ACHN (cell line): ENCODE data around the gene RBBP8.
A peak's percentile ranks its signal among the peaks of the same experiment; 100 is the strongest.
"Not testable (repeated sequence)": the region's sequence is repeated elsewhere in the genome, so short reads cannot be mapped to it uniquely, and the experiment has no call there.

ENCODE experiments used
- DNase-seq: peaks from one replicate; pipeline ENCODE4 v3.0.0-alpha.2; 2015
- in situ Hi-C: cut with HindIII; loops from 2 replicates; pipeline ENCODE4 v1.10.0; 2017; ENCODE audit warnings: low sequenced_read_pairs, low pct_ligation_motif_present, low pct_unique_long_range_greater_than_20kb

The RBBP8 gene

GRCh38 chr18:22933206-22933965 is at the start of gene RBBP8:
TSS of gene RBBP8 (plus strand) at chr18:22933328. CDS start at chr18:22936852, 3,524 bp downstream.
- in situ Hi-C loops = no loop called here
- DNase-seq = peak; percentile 79

GRCh38 chr18:22883827-22884226 is 49.3 kb upstream of the RBBP8 start:
- in situ Hi-C loops = no loop called here

GRCh38 chr18:22885694-22886093 is 47.4 kb upstream of the RBBP8 start:
- in situ Hi-C loops = not testable (repeated sequence)
- peak; percentile 64 for DNase-seq

More at GRCh38 chr18:22883827-22884226, 49.3 kb upstream of the RBBP8 start:
- no peak for DNase-seq

GRCh38 chr18:22899421-22899820 is 33.7 kb upstream of the RBBP8 start:
- no peak for DNase-seq
- in situ Hi-C loops = no loop called here

GRCh38 chr18:22900558-22901238 is 32.4 kb upstream of the RBBP8 start:
- DNase-seq = no peak
- in situ Hi-C loops = no loop called here

GRCh38 chr18:22902093-22902492 is 31.0 kb upstream of the RBBP8 start:
- in situ Hi-C loops = no loop called here
- DNase-seq = no peak

GRCh38 chr18:22903248-22903647 is 29.9 kb upstream of the RBBP8 start:
- DNase-seq, in situ Hi-C loops: not testable (repeated sequence)

GRCh38 chr18:22912149-22912548 is 21.0 kb upstream of the RBBP8 start:
- DNase-seq = no peak
- in situ Hi-C loops = no loop called here

- in situ Hi-C loops = no loop called here
- DNase-seq = no peak
Measured at GRCh38 chr18:22912835-22913234, 20.3 kb upstream of the RBBP8 start.

GRCh38 chr18:22913861-22914260 is 19.3 kb upstream of the RBBP8 start:
- no peak for DNase-seq
- in situ Hi-C loops = no loop called here

GRCh38 chr18:22914633-22915032 is 18.5 kb upstream of the RBBP8 start:
- DNase-seq = peak; percentile 55
- in situ Hi-C loops = no loop called here

- in situ Hi-C loops = no loop called here
- DNase-seq = no peak
Measured at GRCh38 chr18:22915337-22915736, 17.8 kb upstream of the RBBP8 start.

GRCh38 chr18:22921772-22922171 is 11.4 kb upstream of the RBBP8 start:
- in situ Hi-C loops = no loop called here
- DNase-seq = no peak

- in situ Hi-C loops = no loop called here
Measured at GRCh38 chr18:22924589-22924988, 8.5 kb upstream of the RBBP8 start.

GRCh38 chr18:22926454-22926853 is 6.7 kb upstream of the RBBP8 start:
- in situ Hi-C loops = no loop called here
- DNase-seq = no peak

More at GRCh38 chr18:22924589-22924988, 8.5 kb upstream of the RBBP8 start:
- DNase-seq = no peak

GRCh38 chr18:22928339-22928738 is 4.8 kb upstream of the RBBP8 start:
- DNase-seq = no peak
- in situ Hi-C loops = no loop called here

GRCh38 chr18:22930089-22930713 is 2.9 kb upstream of the RBBP8 start:
- in situ Hi-C loops = no loop called here
- DNase-seq = peak; percentile 73

GRCh38 chr18:22932885-22933205 is 283 bp upstream of the RBBP8 start:
- no peak for DNase-seq
- in situ Hi-C loops = no loop called here

- in situ Hi-C loops = no loop called here
Measured at GRCh38 chr18:22933966-22934423, 867 bp downstream of the RBBP8 start.

More at GRCh38 chr18:22933966-22934423, 867 bp downstream of the RBBP8 start:
- DNase-seq = peak; percentile 20
